Bone marrow (tissue), 2 donors: Measurements from ENCODE around the gene DECR2.
"Not testable (repeated sequence)": the region's sequence is repeated elsewhere in the genome, so short reads cannot be mapped to it uniquely, and the experiment has no call there.

Experiments
- DNase-seq, 2 donors: peaks; one replicate each; lab custom pipeline; 2025; lab: John Stamatoyannopoulos, UW

Gene DECR2, protein sequence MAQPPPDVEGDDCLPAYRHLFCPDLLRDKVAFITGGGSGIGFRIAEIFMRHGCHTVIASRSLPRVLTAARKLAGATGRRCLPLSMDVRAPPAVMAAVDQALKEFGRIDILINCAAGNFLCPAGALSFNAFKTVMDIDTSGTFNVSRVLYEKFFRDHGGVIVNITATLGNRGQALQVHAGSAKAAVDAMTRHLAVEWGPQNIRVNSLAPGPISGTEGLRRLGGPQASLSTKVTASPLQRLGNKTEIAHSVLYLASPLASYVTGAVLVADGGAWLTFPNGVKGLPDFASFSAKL

DNA sequence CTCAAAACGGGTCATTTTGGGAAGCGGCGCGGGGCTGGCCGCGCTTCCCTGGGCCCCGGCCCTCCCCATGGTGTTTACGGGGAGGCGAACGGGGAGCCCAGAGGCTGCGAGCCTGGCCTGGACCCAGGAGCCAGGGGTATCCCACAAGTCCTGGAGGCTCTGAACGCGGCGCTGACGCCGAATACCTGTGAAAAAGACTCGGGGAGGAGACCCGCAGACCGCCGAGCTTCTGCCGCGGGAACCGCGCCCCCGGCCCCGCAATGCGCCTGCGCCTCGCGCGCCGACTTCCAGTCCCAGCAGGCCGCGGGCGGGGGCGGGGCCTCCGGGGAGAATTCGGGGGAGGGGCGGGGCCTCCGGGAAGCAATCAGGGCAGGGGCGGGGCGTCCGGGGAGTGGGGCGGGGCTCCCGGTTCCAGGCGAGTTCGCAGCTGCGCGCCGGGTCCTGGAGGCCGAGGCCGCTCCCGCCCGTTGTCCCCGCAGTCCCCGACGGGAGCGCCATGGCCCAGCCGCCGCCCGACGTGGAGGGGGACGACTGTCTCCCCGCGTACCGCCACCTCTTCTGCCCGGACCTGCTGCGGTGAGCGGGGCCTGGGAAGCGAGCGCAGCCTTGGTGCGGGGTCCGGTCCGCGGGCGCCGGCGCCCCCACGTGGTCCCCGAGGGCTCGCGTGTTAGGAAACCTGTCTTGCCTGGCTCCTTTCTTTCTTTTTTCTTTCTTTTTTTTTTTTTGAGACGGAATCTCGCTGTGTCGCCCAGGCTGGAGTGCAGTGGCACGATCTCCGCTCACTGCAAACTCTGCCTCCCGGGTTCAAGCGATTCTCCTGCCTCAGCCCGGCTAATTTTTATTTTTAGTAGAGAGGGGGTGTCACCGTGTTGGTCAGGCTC, at the start of gene DECR2:
Gene DECR2, plus strand, starts transcription at position 418 of the 881 bp plus-strand sequence. Its CDS starts 79 bp downstream, at position 497.
- peak; percentile 89 to 96 for DNase-seq

DNA sequence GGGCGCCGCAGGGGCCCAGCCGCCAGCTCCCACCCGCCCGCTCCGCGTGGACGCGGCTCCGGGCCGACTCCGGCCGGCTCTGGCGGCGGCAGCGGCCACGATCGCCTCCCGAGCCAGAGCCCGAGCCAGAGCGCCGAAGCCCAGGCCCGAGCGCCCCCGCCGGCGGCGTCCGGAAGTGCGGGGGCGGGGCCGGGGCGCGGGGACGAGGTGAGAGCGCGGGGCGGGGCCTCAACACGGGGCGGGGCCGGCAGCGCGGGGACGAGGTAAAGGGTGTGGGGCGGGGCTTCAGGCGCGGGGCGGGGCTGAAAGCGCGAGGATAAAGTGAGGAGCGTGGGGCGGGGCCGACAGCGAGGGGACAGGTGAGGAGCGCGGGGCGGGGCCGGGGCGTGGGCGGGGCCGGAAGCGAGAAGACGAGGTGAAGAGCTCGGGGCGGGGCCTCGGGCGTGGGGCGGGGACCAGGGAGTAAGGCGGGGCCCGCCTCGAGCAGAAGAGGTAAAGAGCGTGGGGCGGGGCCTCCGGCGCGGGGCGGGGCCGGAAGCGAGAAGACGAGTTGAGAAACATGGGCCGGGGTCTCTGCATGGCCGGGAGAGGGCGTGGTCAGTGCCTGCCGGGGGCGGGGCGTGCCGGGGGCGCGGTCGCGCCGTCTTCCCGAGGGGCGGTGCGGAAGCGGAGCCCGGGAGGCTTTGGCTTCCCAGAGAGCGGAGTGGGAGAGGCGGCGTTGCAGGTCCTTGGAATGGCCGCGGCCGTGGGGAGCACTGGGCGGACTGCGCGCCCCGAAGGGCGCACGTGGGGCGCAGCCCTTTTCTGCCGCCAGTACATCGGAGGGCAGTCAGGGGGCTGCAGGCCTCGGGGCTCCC, 48.9 kb upstream of the DECR2 start, which contains the start of gene AXIN1:
Gene AXIN1, minus strand, starts transcription at position 177 of the 857 bp plus-strand sequence. CDS start 5,698 bp downstream, outside the sequence.
- peak; percentile 81 to 96 for DNase-seq

DNA sequence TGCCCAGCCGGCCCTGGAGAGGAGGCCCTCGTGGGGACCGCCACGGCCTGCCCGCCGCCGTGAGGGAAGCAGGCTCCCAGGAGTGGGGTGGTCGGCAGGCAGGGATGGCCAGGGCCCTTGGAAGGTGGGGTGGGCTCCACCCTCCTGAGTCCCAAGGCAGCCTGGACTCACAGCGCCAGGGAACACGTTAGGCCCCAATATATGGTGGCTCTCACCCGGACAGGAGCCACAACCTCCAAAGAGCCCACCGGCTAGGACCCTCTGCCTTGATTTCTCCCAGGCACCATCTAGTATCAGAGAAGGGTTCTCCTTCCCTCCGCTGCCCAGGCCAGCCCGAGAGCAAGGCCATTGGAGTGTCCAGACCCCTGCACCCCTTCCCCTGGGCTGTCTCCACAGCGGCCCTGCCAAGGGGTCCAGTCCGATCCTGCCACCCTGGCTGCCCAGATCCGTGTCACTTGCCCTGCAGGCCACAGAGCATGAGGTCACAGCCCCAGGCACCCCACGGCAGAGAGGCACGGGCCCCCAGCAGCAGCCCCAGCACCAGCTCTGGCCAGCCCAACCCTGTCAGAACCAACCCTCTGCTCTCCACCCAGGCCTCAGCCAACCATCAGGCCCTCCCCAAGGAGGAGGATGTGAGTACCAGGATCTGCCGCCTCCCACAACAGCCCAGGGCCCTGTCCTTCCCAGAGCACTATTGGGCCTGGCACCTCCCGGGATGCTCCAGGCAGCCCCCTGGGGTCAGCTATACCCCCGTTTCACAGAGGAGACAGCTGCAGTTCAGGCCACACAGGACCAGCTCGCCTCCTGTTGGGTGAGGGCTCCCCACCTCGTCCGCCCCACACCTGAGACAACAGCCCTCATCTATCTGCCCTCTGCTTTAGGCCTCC, 48.0 kb upstream of the DECR2 start:
- DNase-seq, result no peak

DNA sequence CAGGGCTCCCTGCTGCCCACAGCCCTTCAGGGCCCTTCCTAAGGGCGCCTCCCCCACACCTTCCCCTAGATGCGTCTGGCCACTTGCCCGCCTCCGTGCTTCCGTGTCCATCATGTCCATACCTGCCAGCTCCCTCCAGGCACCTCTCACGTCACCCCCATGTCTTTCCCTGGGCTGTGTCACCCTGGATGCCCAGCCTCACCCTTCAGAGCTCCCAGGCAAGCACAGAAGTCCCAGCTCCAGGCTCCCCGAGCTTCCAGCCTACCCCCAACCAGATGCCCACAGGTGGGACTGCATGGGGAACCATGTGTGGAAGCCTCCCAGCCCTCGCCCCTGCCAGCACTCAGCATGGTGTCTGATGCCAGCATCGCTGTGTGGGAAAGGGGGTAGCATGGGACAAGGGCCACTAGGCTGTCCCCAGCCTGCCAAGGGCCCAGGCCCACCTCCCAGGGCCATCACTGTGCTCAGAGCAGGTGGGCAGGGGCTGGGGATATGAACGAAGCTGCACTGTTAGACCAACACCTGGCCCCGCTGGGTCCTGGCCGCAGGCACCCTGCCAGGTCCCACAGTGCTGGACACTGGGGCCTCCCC, 47.3 kb upstream of the DECR2 start:
- DNase-seq, result no peak

DNA sequence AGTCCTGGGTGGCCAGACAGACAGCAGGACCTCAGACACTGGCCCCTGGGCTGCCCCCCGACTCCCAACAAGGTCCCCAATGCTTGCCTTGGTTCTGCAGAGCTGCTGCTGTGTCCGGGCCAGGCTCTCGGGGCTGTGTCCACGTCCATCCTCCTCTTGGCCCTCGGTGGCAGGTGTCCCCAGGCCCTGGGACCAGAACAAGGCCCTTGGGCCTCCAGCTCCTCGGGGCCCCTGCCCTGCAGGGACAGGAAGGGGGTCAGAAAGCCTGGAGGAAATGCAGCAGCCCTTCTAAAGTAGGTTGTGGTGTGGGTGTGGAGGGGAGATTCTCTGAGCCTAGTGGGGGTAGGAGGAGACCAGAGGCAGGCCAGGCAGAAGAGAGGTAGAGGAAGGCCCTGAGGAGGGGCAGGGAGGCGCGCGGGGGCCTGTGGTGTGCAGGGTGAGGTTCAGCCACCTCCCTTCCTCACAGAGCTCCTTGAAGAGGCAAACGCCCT, 46.7 kb upstream of the DECR2 start:
- DNase-seq, result no peak

DNA sequence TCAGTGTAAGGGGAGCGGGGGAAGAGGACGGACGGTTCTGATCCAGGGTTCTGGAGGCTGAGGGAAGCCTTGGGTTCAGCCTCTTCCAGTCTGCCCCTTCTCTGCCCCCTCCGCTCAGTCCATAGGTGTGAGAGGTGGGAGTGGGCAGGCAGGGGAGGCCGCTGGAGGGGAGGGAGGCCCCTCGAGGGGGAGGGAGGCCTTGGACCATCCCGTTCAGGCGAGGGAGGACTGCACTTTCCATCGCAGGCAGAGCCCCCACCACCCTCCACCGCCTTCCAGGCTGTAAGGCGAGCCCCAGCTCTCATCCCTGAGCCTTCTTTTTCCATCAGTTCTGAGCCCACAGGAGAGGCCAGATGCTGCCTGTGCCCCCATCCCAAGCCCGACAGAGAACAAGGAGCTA, 44.9 kb upstream of the DECR2 start:
- DNase-seq, result no peak

DNA sequence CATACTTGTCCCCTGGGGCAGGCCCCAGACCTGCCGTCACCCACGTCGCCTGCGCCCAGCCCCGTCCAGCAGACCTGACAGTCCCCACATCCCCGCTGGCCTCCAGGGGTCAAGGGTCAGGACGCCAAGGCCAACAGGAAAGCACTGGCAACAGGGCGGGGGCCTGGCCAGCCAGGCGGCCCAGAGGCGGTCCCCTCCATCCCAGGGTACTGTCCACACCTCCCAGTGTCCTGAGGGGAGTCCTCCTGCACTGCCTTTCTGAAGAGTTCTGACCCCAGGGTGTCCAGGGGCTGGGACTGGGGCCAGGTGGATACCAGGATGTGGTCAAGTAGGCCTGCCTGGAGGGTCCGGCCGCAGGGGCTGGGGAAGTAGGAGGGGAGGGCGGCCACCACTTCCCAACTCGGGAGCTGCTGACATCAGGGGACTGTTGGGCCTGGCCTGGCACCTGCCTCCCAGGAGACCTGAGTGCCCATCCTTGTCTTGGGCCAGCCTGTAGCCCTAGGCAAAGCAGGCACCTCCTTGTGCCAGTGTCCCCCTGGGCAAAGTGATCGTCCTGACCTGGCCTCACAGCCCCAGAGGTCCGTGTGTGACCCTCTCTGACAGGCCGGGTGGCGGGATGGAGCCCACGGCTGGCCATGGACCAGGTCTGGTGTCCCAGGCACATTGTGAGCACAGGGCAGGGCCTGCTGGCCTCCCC, 42.5 kb upstream of the DECR2 start:
- DNase-seq, result no peak

DNA sequence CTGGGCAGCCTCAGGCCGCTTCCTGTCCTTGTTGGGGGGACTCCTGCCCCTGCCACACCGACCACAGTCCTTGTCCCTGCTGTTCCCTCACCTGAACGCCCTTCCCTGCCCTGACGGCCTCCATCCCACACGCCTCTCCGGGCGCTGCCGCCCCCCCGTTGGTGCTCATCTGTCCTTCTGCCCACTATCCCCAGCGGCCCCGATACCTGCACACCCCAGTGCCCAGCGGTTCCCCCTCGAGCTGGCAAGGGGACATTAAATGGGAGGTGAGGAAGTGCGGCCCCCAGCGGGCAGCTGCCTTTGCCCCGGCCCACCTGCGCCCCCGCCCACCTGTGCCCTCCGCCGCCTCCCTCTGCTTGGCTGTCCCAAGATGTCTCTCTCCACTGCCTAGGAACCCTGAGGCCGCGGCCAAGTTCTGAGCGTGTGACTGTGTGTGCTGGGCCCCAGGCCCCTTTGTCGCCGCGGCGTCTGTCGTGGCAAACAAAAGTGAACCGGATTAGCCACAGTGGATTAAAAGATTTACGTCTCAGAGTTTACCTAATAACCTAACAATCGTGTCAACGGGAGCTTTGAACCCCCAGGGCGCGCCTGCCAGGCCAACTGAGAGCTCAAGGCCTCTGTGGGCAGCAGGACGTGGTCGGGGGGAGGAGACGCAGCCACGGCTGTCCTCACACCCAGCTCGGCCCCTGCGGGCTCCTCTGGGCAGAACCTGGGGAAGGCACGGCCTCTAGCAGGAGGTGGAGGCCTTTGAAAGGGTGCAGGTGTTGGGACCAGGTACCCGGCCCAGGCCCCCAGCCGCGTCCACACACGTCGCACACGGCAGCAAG, 41.6 kb upstream of the DECR2 start:
- no peak for DNase-seq

DNA sequence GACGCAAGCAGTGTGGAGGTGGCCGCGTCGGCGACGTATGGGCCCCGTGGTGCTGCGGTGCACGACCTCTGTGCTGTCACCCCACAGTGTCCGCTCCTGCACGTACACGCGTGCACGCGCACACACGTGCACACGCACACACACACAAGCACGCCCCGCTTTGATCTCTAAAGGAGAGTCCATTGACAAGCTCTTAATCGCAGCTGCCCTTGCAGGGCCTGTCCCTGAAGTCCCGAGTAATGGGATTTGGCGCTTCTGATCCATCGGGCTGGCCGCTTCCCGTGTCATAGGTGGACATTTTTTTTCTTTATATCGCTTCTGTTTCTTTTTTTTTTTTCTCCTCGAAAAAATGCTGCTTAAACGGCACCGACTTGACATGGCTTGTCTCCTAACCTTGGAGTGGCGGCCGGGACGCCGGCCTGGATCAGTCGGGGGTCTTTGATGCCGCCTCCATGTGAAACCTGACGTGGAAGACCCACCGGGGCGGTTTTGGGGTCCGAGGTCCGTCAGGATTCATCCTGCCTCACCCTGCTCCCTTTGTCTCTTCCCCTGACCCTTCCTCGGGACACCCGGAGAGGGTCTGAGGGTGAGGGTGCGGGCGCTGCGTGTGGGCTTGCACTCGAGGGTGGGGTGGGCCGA, 40.9 kb upstream of the DECR2 start:
- DNase-seq, result no peak

DNA sequence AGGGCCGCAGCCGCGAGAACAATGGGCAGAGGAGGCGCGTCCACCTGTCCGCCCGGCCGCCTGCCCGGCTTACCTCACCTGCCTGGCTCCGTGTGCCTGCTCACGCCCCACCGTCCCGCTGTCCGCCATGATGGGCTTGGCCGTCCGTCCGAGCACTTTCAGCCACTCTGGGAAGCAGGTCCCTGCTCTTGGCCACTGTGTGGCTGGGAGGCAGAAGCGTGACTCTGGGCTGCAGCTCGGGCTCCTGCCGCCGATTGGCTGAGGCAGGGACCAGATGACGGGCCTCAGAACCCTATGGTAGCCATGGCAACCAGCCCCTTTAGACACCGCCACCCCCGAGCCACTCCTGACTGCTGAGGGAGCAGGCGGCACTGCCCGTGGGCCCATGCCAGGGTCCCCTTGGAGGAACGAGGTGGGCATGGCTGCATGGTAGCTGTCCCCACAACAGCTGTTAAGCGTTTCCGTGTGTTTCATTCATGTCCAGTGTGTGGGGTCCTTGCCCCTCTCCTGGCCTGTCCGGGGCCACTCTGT, 40.3 kb upstream of the DECR2 start:
- no peak for DNase-seq

DNA sequence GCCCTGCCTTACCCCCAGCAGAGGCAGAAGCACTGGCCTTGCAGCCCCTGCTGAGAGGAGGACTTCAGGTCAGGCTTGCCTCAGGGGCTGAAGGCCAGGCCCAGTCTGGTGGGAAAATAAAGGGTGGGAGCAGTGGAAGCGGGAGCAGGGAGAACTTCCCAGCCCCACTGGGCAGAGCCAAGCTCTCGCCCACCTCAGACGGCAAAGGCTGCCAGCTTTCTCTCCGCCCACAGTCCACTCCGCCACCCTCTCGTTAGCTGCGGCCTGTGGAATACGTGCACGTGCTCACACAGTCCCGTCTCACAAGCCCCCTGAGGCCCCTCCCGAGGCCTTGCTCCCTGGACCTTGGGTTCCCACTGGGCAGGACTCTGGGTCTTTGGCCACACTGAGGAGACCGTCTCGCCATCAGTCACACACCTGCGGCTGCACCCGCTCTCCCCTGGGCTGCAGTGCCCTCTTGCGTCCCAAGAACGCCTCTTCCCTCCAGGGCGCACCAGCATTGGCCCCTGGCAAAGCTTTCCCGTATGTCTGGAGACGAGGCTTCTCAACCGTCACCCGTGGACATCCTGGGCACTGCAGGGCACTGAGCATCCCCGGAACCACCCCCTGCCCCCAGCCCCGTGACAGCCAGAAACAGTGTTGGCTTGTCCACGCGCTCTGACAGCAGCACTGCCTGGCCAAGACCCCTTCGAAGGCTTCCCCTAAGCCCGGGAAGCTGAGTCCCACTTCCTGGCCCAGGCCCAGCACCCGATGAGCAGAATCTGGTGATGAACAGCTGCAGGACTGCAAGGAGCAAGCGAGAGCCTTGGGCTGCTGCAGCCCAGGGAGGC, 39.6 kb upstream of the DECR2 start:
- peak in 1 of 2 donors; percentile 57 for DNase-seq

DNA sequence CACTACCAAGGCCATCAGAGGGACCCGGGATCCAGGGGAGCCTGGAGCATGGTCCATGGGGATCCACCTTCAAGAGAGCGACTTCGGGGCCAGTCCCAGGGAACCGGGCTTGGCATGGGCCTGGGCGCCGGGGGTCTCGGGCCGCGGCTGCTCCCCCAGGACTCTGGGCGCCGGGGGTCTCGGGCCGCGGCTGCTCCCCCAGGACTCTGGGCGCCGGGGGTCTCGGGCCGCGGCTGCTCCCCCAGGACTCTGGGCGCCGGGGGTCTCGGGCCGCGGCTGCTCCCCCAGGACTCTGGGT, 39.0 kb upstream of the DECR2 start:
- not testable (repeated sequence) for DNase-seq

DNA sequence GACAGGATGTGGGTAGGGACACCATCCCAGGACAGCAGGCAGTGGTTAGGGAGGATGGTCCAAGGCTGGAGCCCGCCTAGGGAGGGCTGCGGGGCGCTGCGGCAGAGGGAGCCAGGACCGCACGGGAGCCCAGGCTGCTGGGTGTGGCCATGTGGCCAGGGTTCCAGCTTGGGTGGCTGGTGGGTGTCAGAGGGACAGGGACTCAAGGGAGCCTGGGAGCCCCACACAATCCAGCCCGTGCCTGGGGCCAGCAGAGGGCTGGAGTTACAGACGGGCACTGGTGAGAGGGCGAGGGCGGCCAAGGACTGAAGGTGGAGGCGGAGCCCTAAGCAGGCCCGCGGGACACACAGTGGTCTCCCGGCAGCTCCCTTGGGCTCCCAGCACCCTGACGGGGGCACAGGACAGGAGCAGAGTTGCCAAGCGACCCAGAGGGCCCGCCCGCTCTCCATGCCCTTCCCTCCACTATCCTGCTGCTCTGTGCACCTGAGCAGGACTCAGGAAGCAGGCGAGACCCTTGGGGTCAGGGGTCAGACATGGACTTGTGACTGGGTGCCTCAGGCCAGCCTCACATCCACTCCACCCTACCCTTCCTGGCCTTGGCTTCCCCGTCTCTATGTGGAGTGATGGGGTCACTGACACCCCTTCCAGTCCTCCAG, 38.4 kb upstream of the DECR2 start:
- no peak for DNase-seq

DNA sequence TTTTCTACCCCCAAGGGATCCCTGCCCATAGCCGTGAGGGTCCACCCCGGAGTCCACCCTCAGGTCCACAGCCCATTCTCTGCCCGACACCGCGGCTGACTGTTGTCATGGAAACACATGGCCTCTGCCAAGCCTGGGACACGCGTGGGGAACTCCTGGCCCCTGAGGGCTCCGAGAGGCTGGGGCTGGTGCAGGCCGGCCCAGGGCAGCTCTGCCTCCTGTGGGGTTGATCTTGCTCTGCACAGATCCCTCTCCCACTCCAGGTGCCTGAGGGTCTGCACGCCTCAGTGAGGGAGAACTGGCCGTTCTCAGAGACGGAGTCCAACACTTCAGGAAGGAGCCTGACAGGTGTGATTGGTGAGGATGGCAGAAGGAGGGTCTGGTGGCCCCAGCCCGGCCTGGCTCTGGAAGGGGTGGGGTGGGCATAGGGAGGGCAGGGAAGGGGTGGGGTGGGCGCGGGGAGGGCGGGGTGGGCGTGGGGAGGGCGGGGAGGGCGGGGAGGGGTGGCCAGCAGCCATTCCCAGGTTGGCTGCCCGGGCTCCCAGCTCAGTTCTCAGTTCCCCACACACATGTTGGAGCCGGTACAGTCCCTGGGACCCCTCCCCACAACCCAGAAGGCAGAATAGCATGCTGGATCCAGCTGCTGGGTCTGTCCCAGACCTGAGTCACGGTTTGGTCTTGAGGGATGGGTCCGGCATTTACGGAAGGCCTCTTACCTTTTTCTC, 37.8 kb upstream of the DECR2 start:
- no peak for DNase-seq

DNA sequence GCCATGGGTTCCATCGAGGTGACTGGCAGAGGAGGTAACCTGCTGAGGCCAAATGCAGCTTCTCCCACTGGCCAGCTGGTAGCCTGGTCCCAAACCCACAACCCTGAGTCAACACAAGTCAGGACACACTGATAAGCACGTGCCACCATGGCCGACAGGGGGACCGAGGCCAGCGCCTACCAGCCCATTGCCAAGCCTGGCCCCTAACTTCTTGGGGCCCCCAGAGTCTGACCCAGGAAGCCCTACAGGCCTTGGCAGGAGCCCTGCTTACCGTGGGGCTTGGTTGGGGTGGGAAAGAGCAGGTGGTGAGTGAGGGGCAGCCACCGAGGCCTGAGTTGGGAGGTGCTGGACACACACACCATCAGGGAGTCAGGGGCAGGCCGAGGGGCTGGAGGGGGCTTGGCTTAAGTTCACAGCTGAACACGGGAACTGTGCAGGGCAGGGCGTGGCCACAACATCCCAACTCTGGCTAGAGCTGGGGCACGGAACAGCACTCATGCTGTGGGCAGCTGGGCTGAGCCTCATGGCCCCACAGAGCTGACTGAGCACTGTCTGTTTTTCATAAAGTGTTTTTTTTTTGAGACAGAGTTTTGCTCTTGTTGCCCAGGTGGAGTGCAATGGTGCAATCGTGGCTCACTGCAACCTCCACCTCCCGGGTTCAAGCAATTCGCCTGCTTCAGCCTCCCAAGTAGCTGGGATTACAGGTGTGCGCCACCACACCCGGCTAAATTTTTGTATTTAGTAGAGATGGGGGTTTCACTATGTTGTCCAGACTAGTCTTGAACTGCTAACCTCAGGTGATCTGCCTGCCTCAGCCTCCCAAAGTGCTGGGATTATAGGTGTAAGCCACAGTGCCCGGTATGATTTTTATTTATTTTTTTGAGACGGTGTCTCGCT, 36.8 kb upstream of the DECR2 start:
- DNase-seq, result no peak
